HEK293T (cell line): ENCODE measurements around the gene HS3ST6.

Experiments
- BHLHE40 ChIP-seq: fragments of 450-650 bp; IDR thresholded peaks from 2 replicates; pipeline ENCODE4 v1.6.1; 2016; ENCODE audit warnings: mild to moderate bottlenecking, moderate library complexity, borderline replicate concordance
- ELF4 ChIP-seq: fragments of 450-650 bp; IDR thresholded peaks from 2 replicates; pipeline ENCODE4 v1.6.1; 2017; ENCODE audit warnings: antibody characterized with exemption
- FOXA1 ChIP-seq: fragments of 450-650 bp; IDR thresholded peaks from 2 replicates; pipeline ENCODE4 v1.6.1; 2016; ENCODE audit warnings: mild to moderate bottlenecking
- FOXK2 ChIP-seq: fragments of 450-650 bp; IDR thresholded peaks from 2 replicates; pipeline ENCODE4 v1.6.1; 2016; ENCODE audit warnings: mild to moderate bottlenecking
- FOXM1 ChIP-seq: fragments of 450-650 bp; IDR thresholded peaks from 2 replicates; pipeline ENCODE4 v1.6.1; 2017; ENCODE audit warnings: mild to moderate bottlenecking, borderline replicate concordance
- HDGF ChIP-seq: fragments of 450-650 bp; IDR thresholded peaks from 2 replicates; pipeline ENCODE4 v1.6.1; 2017; ENCODE audit warnings: antibody characterized with exemption, borderline replicate concordance
- L3MBTL2 ChIP-seq: fragments of 450-650 bp; conservative IDR thresholded peaks from 2 replicates; pipeline ENCODE4 v1.6.1; 2016; ENCODE audit warnings: mild to moderate bottlenecking
- NFRKB ChIP-seq: fragments of 450-650 bp; IDR thresholded peaks from 2 replicates; pipeline ENCODE4 v1.6.1; 2016; ENCODE audit warnings: mild to moderate bottlenecking, moderate library complexity
- SP1 ChIP-seq: fragments of 450-650 bp; IDR thresholded peaks from 2 replicates; pipeline ENCODE4 v1.6.1; 2017
- TARDBP ChIP-seq: fragments of 450-650 bp; IDR thresholded peaks from 2 replicates; pipeline ENCODE4 v1.6.1; 2016
- ZNF384 ChIP-seq: fragments of 450-650 bp; IDR thresholded peaks from 2 replicates; pipeline ENCODE4 v1.6.1; 2016
- TF ChIP-seq, protein P1 (sequence below): fragments of 450-650 bp; IDR thresholded peaks from 2 replicates; pipeline ENCODE4 v1.6.1; 2016

DNA sequence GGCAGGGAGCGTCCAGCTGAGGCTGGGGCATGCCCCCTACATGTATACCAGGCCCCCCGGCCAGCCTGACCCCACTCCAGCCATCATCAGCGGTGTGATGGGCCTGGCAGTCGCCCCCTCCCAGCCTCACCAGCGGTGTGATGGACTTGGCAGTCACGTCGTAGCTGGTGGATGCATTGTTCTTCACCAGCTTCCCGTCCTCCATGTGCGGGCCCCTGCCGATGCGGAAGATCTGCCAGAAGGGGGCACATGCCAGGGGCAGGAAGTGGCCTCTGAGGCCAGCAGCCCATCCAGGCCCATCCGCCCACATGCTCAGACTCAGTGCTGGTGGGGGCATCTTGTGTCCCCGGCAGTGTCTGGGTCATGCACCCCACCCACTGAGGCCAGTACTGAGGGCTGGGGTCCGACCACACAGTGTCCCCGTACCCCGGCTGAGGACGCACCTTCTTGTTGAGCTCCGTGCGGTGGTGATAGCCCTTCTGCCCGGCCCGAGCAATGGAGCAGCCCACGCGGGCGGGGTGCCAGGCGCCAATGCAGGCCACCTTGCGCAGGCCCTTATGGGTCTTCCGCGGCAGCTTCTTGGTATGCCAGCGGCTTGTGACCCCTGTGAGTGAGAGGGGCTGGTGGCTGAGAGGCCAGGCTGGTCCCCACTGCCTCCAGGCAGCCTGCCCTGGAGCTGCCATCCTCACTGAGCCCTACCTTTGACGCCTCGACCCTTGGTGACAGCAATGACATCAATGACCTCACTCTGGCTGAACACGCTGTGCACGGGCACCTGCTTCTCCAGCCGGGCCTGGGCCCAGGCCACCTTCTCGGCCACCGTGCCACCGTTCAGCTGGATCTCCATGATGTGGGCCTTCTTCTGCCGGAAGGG, 28.5 kb upstream of the HS3ST6 start:
- TF ChIP-seq HDGF = no peak
- no peak for TF ChIP-seq ELF4
- TF ChIP-seq TARDBP = no peak
- no peak for TF ChIP-seq NFRKB
- TF ChIP-seq FOXM1 = no peak
- TF ChIP-seq, protein P1, sequence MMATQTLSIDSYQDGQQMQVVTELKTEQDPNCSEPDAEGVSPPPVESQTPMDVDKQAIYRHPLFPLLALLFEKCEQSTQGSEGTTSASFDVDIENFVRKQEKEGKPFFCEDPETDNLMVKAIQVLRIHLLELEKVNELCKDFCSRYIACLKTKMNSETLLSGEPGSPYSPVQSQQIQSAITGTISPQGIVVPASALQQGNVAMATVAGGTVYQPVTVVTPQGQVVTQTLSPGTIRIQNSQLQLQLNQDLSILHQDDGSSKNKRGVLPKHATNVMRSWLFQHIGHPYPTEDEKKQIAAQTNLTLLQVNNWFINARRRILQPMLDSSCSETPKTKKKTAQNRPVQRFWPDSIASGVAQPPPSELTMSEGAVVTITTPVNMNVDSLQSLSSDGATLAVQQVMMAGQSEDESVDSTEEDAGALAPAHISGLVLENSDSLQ = no peak
- no peak for TF ChIP-seq ZNF384
- TF ChIP-seq SP1 = no peak
- TF ChIP-seq BHLHE40 = no peak
- TF ChIP-seq L3MBTL2 = no peak
- no peak for TF ChIP-seq FOXK2
- TF ChIP-seq FOXA1 = no peak
